Karpas-422 (cell line): ENCODE data around the gene MAB21L4. TPM values are rescaled to one million over a fixed set of nuclear protein-coding genes. Genes with fewer than 3 reads are reported as not detected.
"Not testable (repeated sequence)": the region's sequence is repeated elsewhere in the genome, so short reads cannot be mapped to it uniquely, and the experiment has no call there.

ENCODE experiments used
- DNase-seq: peaks from one replicate; pipeline ENCODE4 v3.0.0-alpha.2; 2015
- H2AFZ ChIP-seq: fragments of 200-600 bp; sonication (generic); 2 replicates; pipeline ENCODE4 v1.6.1; 2014; ENCODE audit warnings: antibody characterized with exemption, low read length, mixed read lengths
- H3K27ac ChIP-seq: fragments of 200-600 bp; sonication (generic); 2 replicates; pipeline ENCODE4 v1.5.1; 2014; ENCODE audit warnings: mild to moderate bottlenecking, low read length, moderate library complexity
- H3K27me3 ChIP-seq: fragments of 200-600 bp; sonication (generic); 2 replicates; pipeline ENCODE4 v1.6.1; 2014; ENCODE audit warnings: low read length, mixed read lengths
- H3K36me3 ChIP-seq: fragments of 200-600 bp; sonication (generic); 2 replicates; pipeline ENCODE4 v1.6.1; 2014; ENCODE audit warnings: low read length, mixed read lengths; ENCODE audit not compliant: insufficient read depth
- H3K4me1 ChIP-seq: fragments of 200-600 bp; sonication (generic); 2 replicates; pipeline ENCODE4 v1.6.1; 2014; ENCODE audit warnings: mild to moderate bottlenecking, low read length, mixed read lengths
- H3K4me2 ChIP-seq: fragments of 200-600 bp; sonication (generic); 2 replicates; pipeline ENCODE4 v1.6.1; 2014; ENCODE audit warnings: low read length, low read depth, mild to moderate bottlenecking; ENCODE audit not compliant: poor library complexity, severe bottlenecking
- H3K4me3 ChIP-seq: fragments of 200-600 bp; sonication (generic); 2 replicates; pipeline ENCODE4 v1.5.1; 2014; ENCODE audit warnings: mild to moderate bottlenecking, antibody characterized with exemption, low read length, mixed read lengths
- H3K79me2 ChIP-seq: fragments of 200-600 bp; sonication (generic); 2 replicates; pipeline ENCODE4 v1.6.1; 2014; ENCODE audit warnings: mild to moderate bottlenecking, low read length, mixed read lengths
- H3K9ac ChIP-seq: fragments of 200-600 bp; sonication (generic); 2 replicates; pipeline ENCODE4 v1.6.0; 2014; ENCODE audit warnings: low read length
- H3K9me2 ChIP-seq: fragments of 200-600 bp; sonication (generic), shearing (Covaris generic); replicated peaks from 2 replicates; pipeline ENCODE4 v1.6.0; 2014; ENCODE audit warnings: mild to moderate bottlenecking, low read length, moderate library complexity; ENCODE audit not compliant: insufficient read depth
- H3K9me3 ChIP-seq: fragments of 300-700, 200-600 bp; sonication (generic); 2 replicates; pipeline ENCODE4 v1.6.1; 2014; ENCODE audit warnings: low read length, mixed read lengths
- H4K20me1 ChIP-seq: fragments of 200-600 bp; sonication (generic); 2 replicates; pipeline ENCODE4 v1.6.1; 2014; ENCODE audit warnings: mild to moderate bottlenecking, antibody characterized with exemption, low read length, low read depth; ENCODE audit not compliant: insufficient read depth
- total RNA-seq: library from RNA; depleted of rRNA; stranded (reverse); fragments of >200 nt; shearing (Covaris generic); gene quantifications from 2 replicates; pipeline ENCODE4 v1.2.3, GENCODE V29; 2014; ENCODE audit warnings: low replicate concordance

Gene MAB21L4
- total RNA-seq, 1 experiment from 2014 or later = not detected

DNA sequence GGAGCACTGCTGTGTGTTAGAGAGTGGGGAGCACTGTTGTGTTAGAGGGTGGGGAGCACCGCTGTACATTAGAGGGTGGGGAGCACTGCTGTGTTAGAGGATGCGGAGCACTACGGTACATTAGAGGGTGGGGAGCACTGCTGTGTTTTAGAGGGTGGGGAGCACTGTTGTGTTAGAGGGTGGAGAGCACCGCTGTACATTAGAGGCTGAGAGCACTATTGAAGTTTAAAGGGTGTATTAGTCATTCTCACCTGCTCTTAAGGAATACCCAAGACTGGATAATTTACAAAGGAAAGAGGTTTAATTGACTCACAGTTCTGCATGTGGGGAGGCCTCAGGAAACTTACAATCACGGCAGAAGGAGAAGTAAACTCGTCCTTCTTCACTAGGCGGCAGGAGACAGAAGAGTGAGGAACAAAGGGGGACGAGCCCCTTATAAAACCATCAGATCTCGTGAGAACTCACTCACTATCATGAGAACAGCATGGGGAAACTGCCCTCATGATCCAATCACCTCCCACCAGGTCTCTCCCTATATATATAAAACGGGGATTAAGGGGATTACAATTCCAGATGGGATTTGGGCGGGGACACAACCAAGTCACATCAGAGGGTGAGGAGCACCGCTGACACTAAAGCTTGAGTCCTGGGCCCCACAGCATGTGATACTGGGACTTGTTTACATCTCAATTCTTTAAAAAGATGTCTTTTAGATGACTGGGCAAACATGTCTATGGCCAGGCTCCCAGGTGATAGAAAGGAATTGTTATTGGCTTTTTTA is 46.9 kb downstream of the MAB21L4 start:
- H3K4me3 ChIP-seq = no peak overlapping the region
- no peaks in the 10 kb centered on the region for H3K9me2 ChIP-seq
- H3K36me3 ChIP-seq = no peaks in the 10 kb centered on the region
- no peaks in the 10 kb centered on the region for H3K27me3 ChIP-seq
- H3K79me2 ChIP-seq = no peaks in the 10 kb centered on the region
- H3K9ac ChIP-seq = no peak overlapping the region
- H3K27ac ChIP-seq = no peak overlapping the region
- no peak for DNase-seq
- H3K4me2 ChIP-seq = no peak overlapping the region
- H3K9me3 ChIP-seq = no peaks in the 10 kb centered on the region
- no peaks in the 10 kb centered on the region for H4K20me1 ChIP-seq
- H2AFZ ChIP-seq = no peak overlapping the region
- H3K4me1 ChIP-seq = no peaks in the 10 kb centered on the region

DNA sequence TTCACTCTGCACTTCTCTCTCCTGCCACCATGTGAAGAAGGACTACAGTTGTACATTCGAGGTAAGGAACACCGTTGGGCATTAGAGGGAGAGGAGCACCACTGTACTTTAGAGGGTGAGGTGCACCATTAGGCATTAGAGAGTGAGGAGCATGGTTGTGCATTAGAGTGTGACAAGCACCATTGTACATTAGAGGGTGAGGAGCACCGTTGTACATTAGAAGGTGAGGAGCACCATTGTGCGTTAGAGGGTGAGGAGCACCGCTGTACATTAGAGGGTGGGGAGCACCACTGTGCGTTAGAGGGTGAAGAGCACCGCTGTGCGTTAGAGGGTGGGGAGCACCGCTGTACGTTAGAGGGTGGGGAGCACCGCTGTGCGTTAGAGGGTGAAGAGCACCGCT is 48.1 kb downstream of the MAB21L4 start:
- H3K9me2 ChIP-seq = no peaks in the 10 kb centered on the region
- H2AFZ ChIP-seq = no peak overlapping the region
- no peaks in the 10 kb centered on the region for H3K4me1 ChIP-seq
- no peak overlapping the region for H3K9ac ChIP-seq
- no peaks in the 10 kb centered on the region for H4K20me1 ChIP-seq
- no peak overlapping the region for H3K4me2 ChIP-seq
- H3K9me3 ChIP-seq = no peaks in the 10 kb centered on the region
- H3K27ac ChIP-seq = no peak overlapping the region
- H3K27me3 ChIP-seq = no peaks in the 10 kb centered on the region
- no peaks in the 10 kb centered on the region for H3K36me3 ChIP-seq
- H3K4me3 ChIP-seq = no peak overlapping the region
- DNase-seq = no peak
- no peaks in the 10 kb centered on the region for H3K79me2 ChIP-seq

DNA sequence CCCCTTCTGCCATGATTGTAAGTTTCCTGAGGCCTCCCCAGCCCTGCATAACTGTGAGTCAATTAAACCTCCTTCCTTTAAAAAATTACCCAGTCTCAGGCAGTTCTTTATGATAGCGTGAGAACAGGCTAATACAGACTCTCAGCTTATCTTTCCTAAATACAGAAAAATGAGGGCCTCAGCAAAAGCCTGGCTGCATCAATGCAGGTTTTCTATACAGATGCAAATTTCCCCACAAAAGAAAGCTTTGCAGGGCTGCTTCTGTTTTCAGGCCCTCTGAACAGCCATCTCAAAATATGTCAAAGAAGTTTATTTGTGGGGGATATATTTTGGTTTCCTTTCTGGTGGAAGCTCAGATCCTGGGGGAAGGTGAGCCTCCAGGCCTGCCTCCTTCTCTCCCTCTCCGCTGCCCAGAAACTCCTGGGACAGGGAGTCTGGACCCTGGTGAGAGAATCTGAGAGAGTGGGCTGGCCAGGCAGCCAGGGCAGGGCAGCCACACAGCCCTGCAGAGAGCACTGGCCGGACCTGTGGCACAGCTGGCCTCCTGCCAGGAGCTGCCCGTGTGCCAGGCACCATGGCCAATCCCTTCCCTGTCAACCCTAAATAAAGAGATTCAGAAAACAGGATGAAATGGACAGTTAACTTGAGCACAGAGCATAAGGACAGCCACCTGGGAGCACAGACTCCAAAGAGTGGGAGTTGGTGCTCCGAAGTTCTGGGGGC is 48.9 kb downstream of the MAB21L4 start:
- H3K36me3 ChIP-seq = no peaks in the 10 kb centered on the region
- no peaks in the 10 kb centered on the region for H3K9me3 ChIP-seq
- H2AFZ ChIP-seq = no peak overlapping the region
- H4K20me1 ChIP-seq = no peaks in the 10 kb centered on the region
- H3K79me2 ChIP-seq = no peaks in the 10 kb centered on the region
- H3K4me3 ChIP-seq = no peak overlapping the region
- no peaks in the 10 kb centered on the region for H3K9me2 ChIP-seq
- no peak overlapping the region for H3K27ac ChIP-seq
- no peak overlapping the region for H3K9ac ChIP-seq
- H3K27me3 ChIP-seq = no peaks in the 10 kb centered on the region
- DNase-seq = no peak
- H3K4me1 ChIP-seq = no peaks in the 10 kb centered on the region
- H3K4me2 ChIP-seq = no peak overlapping the region

DNA sequence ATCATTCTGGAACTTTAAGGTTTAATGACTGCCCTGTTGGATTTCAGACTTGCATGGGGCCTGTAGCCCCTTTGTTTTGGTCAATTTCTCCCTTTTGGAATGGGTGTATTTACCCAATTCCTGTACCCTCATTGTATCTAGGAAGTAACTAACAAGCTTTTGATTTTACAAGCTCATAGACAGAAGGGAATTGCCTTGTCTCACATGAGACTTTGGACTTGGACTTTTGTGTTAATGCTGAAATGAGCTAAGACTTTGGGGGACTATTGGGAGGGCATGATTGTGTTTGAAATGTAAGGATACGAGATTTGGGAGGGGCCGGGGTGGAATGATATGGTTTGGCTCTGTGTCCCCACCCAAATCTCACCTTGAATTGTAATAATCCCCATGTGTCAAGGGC is 49.6 kb downstream of the MAB21L4 start:
- not testable (repeated sequence) for H3K27me3 ChIP-seq, H3K27ac ChIP-seq, H3K36me3 ChIP-seq, H3K9me2 ChIP-seq, H2AFZ ChIP-seq, H4K20me1 ChIP-seq, H3K4me3 ChIP-seq, DNase-seq, H3K9me3 ChIP-seq, H3K79me2 ChIP-seq, H3K4me1 ChIP-seq, H3K9ac ChIP-seq, H3K4me2 ChIP-seq

DNA sequence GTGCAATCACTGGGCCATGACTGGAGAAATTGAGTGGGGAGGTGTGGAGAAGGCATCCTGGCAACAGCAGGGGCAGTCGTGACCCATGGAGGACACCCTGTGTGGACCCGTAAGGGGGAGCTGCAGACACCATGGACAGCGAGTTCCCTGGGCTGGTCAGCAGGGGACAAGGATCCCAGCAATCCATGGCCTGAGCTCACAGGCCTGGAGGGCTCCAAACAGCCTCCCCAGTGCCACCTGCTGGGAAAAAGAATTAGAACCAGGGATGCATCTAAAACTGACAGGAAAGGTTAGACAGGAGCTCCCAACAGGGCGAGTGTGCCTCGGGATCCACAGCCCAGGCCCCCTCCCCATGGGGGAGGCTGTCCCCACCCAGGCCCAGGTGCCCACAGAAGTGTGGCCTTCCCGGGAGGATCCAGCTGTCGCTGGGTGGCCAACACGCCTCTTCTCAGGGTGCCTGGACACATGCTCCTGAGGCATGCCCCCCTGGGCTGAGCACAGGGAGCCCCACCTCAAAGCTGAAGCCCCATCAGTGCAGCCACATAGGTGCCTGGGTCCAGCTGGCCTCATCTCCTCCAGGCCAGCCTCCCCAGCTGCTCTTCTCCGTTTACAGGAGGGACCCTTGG is 55.4 kb downstream of the MAB21L4 start:
- Histone ChIP-seq H3K4me2 (no peak overlapping the region), H3K27me3 (no peaks in the 10 kb centered on the region), H3K36me3 (no peaks in the 10 kb centered on the region), H3K27ac (no peak overlapping the region), H3K4me1 (no peaks in the 10 kb centered on the region), H3K9me3 (no peaks in the 10 kb centered on the region), H3K9ac (no peak overlapping the region), H3K9me2 (no peaks in the 10 kb centered on the region), H2AFZ (no peak overlapping the region), H4K20me1 (peaks cover 4% of the 10 kb centered on the region; the same call in 1 of the 2 replicates), H3K79me2 (no peaks in the 10 kb centered on the region), H3K4me3 (no peak overlapping the region)
- DNase-seq = peak; percentile 78

DNA sequence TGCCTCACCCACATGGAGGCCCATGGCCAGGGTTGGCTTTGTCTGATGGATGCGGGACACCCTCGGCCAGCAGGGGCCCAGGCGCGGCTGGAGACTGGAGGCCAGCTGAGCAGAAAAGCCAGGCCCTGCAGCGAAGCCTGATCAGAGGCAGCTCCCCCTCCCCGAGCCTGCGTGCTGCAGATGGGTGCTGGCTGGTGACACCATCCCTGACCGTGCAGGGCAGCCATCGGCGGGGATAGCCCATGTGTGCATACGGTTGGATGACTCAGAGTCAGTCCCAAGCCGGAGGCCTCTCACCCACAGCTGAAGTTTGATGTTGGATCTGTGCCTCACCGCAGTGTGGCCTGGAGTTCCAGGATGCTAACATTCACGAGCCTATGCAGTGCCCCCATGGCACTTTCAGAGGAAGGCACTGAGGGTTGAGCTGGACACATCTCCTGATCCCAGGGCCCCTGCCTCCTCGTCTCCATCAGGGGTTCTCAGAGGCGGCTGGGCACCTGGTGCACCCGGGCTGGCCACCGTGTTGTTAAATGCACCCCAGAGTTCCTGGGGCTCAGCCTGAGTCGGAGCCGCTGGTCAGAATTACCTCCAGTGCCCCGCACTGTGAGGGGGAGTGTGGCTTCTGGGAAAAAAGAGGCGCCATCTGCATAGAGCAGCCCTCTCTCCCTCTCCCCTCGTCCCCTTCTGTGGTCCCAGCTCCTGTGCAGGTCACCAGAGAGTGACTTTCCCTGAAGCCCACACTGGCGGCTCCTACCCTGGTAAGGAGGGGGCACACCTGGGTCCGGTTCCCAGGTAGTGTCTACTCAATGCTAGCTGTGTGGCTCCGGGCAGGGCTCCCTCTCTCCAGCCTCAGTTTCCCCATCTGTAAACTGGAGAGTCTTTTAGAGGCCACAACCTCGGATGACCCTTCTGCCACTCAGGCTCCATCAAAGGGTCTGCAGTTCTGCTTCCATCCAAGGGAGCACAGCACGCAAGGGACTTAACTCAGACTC is 56.5 kb downstream of the MAB21L4 start:
- no peaks in the 10 kb centered on the region for H3K79me2 ChIP-seq
- H3K9me3 ChIP-seq = no peaks in the 10 kb centered on the region
- no peaks in the 10 kb centered on the region for H3K9me2 ChIP-seq

DNA sequence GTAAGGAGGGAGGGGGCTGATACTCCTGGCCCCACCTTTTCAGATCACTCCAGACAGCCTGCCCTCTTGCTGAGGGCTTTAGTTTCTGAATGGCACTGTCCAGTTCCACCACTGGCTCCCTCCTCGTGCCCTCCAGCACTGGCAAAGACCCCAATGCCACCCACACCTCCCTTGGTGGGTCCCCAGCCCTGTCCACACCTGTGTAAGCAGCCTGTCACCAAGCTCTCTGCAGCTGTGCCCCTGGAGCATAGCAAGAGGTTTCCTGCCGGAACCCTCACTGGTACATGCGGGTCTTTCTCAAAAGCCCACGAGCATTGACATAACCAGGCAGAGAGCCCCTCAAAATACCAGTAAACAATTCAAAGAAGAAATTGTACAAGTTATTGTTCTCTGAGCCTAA is 58.3 kb downstream of the MAB21L4 start:
- Histone ChIP-seq H4K20me1 (peaks cover 4% of the 10 kb centered on the region; the same call in 1 of the 2 replicates), H3K4me3 (no peak overlapping the region), H3K79me2 (no peaks in the 10 kb centered on the region), H3K9me2 (no peaks in the 10 kb centered on the region), H3K27me3 (no peaks in the 10 kb centered on the region), H3K4me2 (no peak overlapping the region), H3K4me1 (peaks cover 5% of the 10 kb centered on the region), H3K36me3 (no peaks in the 10 kb centered on the region), H3K9me3 (no peaks in the 10 kb centered on the region), H2AFZ (no peak overlapping the region), H3K9ac (no peak overlapping the region), H3K27ac (no peak overlapping the region)
- DNase-seq = no peak

More for the DNA sequence above, 56.5 kb downstream of the MAB21L4 start:
- no peak overlapping the region for H3K4me3 ChIP-seq
- DNase-seq = no peak
- H3K9ac ChIP-seq = no peak overlapping the region
- no peak overlapping the region for H3K4me2 ChIP-seq
- H3K27me3 ChIP-seq = no peaks in the 10 kb centered on the region
- H3K4me1 ChIP-seq = no peaks in the 10 kb centered on the region
- no peak overlapping the region for H3K27ac ChIP-seq
- no peak overlapping the region for H2AFZ ChIP-seq
- H4K20me1 ChIP-seq = peaks cover 4% of the 10 kb centered on the region; the same call in 1 of the 2 replicates
- no peaks in the 10 kb centered on the region for H3K36me3 ChIP-seq
